GM23338 (cell line): ENCODE results near the gene DIPK1A. TPM values are rescaled to one million over a fixed set of nuclear protein-coding genes. Genes with fewer than 3 reads are reported as not detected.

Experiments
- ATAC-seq: fragments of 200-7000 bp; cut with Tn5 transposase; 3 replicates; pipeline ENCODE4 v1.9.1; 2020
- DNase-seq: peaks from one replicate; pipeline ENCODE4 v3.0.0-alpha.2; 2015; ENCODE audit warnings: low spot score
- H2AFZ ChIP-seq: fragments of 200-600 bp; sonication (generic); 2 replicates; pipeline ENCODE4 v1.8.0; 2016; ENCODE audit warnings: antibody characterized with exemption, mild to moderate bottlenecking, moderate library complexity
- H3F3A ChIP-seq: fragments of 200-600 bp; sonication (generic); replicated peaks from 2 replicates; pipeline ENCODE4 v1.8.0; 2017; ENCODE audit warnings: antibody characterized with exemption, mixed run types, low read depth
- H3K27ac ChIP-seq: fragments of 200-600 bp; sonication (generic); 2 replicates; pipeline ENCODE4 v1.6.1; 2016; ENCODE audit warnings: low read depth
- H3K27me3 ChIP-seq: fragments of 200-600 bp; sonication (generic); 2 replicates; pipeline ENCODE4 v1.8.0; 2016; ENCODE audit warnings: mild to moderate bottlenecking, mixed run types, moderate library complexity; ENCODE audit not compliant: insufficient read depth
- H3K36me3 ChIP-seq: fragments of 200-600 bp; sonication (generic); 2 replicates; pipeline ENCODE4 v1.8.0; 2016; ENCODE audit warnings: mild to moderate bottlenecking; ENCODE audit not compliant: insufficient read depth
- H3K4me1 ChIP-seq: fragments of 200-600 bp; sonication (generic); 2 replicates; pipeline ENCODE4 v1.8.0; 2016; ENCODE audit warnings: mild to moderate bottlenecking, moderate library complexity; ENCODE audit not compliant: insufficient read depth
- H3K4me2 ChIP-seq: fragments of 200-600 bp; sonication (generic); 2 replicates; pipeline ENCODE4 v1.7.1; 2017; ENCODE audit warnings: mixed run types
- H3K4me3 ChIP-seq: fragments of 200-600 bp; sonication (generic); 2 replicates; pipeline ENCODE4 v1.6.1; 2016; ENCODE audit warnings: mixed run types
- H3K79me2 ChIP-seq: fragments of 200-600 bp; sonication (generic); replicated peaks from 2 replicates; pipeline ENCODE4 v1.8.0; 2017; ENCODE audit warnings: mild to moderate bottlenecking; ENCODE audit not compliant: insufficient read depth
- H3K9me2 ChIP-seq: fragments of 200-600 bp; sonication (generic); 2 replicates; pipeline ENCODE4 v1.8.0; 2017; ENCODE audit not compliant: insufficient read depth
- H4K20me1 ChIP-seq: fragments of 200-600 bp; sonication (generic); replicated peaks from 2 replicates; pipeline ENCODE4 v1.8.0; 2017; ENCODE audit warnings: mild to moderate bottlenecking; ENCODE audit not compliant: insufficient read depth
- H3K27ac Mint-ChIP-seq: 2 replicates; pipeline ENCODE4 v1.8.0; 2020; ENCODE audit warnings: inconsistent platforms, mild to moderate bottlenecking, moderate library complexity, mixed read lengths
- H3K27me3 Mint-ChIP-seq: 3 replicates; pipeline ENCODE4 v1.8.0; 2022; ENCODE audit warnings: low read depth, mild to moderate bottlenecking, moderate library complexity, mixed read lengths, inconsistent platforms; ENCODE audit not compliant: insufficient read depth, poor library complexity
- H3K36me3 Mint-ChIP-seq: 3 replicates; pipeline ENCODE4 v1.8.0; 2021; ENCODE audit warnings: low read depth, mild to moderate bottlenecking, inconsistent platforms, moderate library complexity, mixed read lengths
- H3K4me1 Mint-ChIP-seq: 3 replicates; pipeline ENCODE4 v1.8.0; 2020; ENCODE audit warnings: mild to moderate bottlenecking, inconsistent platforms, mixed read lengths
- H3K4me3 Mint-ChIP-seq: 3 replicates; pipeline ENCODE4 v1.8.0; 2021; ENCODE audit warnings: moderate library complexity, mild to moderate bottlenecking, inconsistent platforms, mixed read lengths
- H3K9me3 Mint-ChIP-seq: 3 replicates; pipeline ENCODE4 v1.8.0; 2020; ENCODE audit warnings: moderate library complexity, mild to moderate bottlenecking, inconsistent platforms, mixed read lengths
- CREB1 ChIP-seq: fragments of 250-450 bp; sonication (Bioruptor Pico); IDR thresholded peaks from 2 replicates; pipeline ENCODE4 v1.5.0; 2020; ENCODE audit warnings: low read depth, mild to moderate bottlenecking, moderate library complexity
- EZH2 ChIP-seq: fragments of 200-600 bp; sonication (generic); IDR thresholded peaks from one replicate; pipeline ENCODE4 v1.8.0; 2017; ENCODE audit warnings: antibody characterized with exemption, mild to moderate bottlenecking, low read depth; ENCODE audit not compliant: unreplicated experiment
- EZH2phosphoT487 ChIP-seq: fragments of 200-600 bp; sonication (generic); IDR thresholded peaks from one replicate; pipeline ENCODE4 v1.8.1; 2018; ENCODE audit warnings: antibody characterized with exemption; ENCODE audit not compliant: unreplicated experiment
- JUNB ChIP-seq: IDR thresholded peaks from one replicate; pipeline ENCODE4 v1.6.1; 2016; ENCODE audit warnings: antibody characterized with exemption; ENCODE audit not compliant: unreplicated experiment
- NANOG ChIP-seq: IDR thresholded peaks from 2 replicates; pipeline ENCODE4 v1.6.1; 2016; ENCODE audit warnings: antibody characterized with exemption, borderline replicate concordance
- POLR2AphosphoS5 ChIP-seq: IDR thresholded peaks from 2 replicates; pipeline ENCODE4 v1.6.1; 2016; ENCODE audit warnings: antibody characterized with exemption, low read depth
- STAT1 ChIP-seq: IDR thresholded peaks from one replicate; pipeline ENCODE4 v1.6.1; 2016; ENCODE audit warnings: antibody characterized with exemption; ENCODE audit not compliant: unreplicated experiment
- ZNF114 ChIP-seq: fragments of 250-450 bp; sonication (Bioruptor Pico); IDR thresholded peaks from 2 replicates; pipeline ENCODE4 v1.5.0; 2020; ENCODE audit warnings: mild to moderate bottlenecking, moderate library complexity
- ZNF331 ChIP-seq: fragments of 250-450 bp; sonication (Bioruptor Pico); IDR thresholded peaks from 2 replicates; pipeline ENCODE4 v1.5.0; 2020; ENCODE audit warnings: low read depth, mild to moderate bottlenecking, moderate library complexity
- polyA plus RNA-seq: library from polyadenylated mRNA; unstranded; fragments of >200 nt; fragmentation: Nextera tagmentation; extraction: Ambion mirVana; gene quantifications from 2 replicates; pipeline ENCODE4 v1.2.1, GENCODE V29; 2016
- total RNA-seq: library from RNA; depleted of rRNA; stranded (reverse); fragments of >200 nt; shearing (Covaris generic); gene quantifications from 2 replicates; pipeline ENCODE4 v1.2.3, GENCODE V29; 2014
- TF ChIP-seq, protein P1 (sequence below): IDR thresholded peaks from one replicate; pipeline ENCODE4 v1.6.1; 2018; ENCODE audit warnings: antibody characterized with exemption; ENCODE audit not compliant: unreplicated experiment
- TF ChIP-seq, protein P2 (sequence below): fragments of 250-450 bp; sonication (Bioruptor Pico); IDR thresholded peaks from 2 replicates; pipeline ENCODE4 v1.5.0; 2020; ENCODE audit warnings: mild to moderate bottlenecking, moderate library complexity
- TF ChIP-seq, protein P3 (sequence below): IDR thresholded peaks from 2 replicates; pipeline ENCODE4 v1.6.1; 2016; ENCODE audit warnings: antibody characterized with exemption
- TF ChIP-seq, protein P4 (sequence below), 2 experiments: fragments of 200-600 bp in 1 of 2; sonication (generic) in 1 of 2; conservative IDR thresholded peaks; 2 replicates each; pipeline versions ENCODE4 v1.5.1 to v1.6.1; 2016 to 2017; ENCODE audit warnings: antibody characterized with exemption in 2 of 2, low read depth in 2 of 2, mild to moderate bottlenecking in 2 of 2, moderate library complexity in 1 of 2

Gene DIPK1A
- total and polyA plus RNA-seq, 2 experiments from 2014 or later = 4.8 to 6.1 TPM

DNA sequence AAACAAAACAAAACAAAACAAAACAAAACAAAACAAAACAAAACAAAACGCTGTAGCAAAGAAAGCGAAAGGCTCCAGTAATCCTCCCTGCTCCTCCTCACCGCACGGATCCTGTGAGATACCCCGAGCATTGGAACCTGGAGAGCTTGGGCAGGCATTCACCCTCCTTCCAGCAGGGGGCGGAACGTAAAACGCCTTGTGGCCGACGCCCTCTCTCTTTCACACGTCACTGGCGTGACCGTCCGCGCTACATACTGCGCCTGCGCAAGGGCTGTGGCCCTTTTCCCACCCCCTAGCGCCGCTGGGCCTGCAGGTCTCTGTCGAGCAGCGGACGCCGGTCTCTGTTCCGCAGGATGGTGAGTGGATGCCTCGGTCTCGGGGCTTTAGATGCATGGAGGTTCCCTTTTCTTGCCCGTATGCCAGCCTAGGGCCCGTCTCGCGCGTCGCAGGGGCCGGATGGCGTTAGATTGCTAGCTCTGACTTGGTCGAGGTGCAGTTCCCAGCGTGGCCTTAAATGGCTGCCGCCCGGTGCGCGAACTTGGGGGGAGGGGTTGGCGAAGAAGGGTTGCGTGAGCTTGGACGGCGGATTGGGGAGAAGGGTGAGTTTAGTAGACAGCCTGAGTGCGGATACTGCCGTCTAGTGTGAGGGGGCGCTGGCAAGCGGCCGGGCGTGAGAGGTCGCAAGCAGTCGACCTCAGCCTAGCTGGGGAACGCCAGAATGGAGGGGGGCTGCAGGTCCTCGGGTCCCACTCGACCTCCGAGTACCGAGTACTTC is 129.3 kb downstream of the DIPK1A start, which contains the start of gene RPL5:
TSS of gene RPL5 (plus strand) at position 279 of the 775 bp plus-strand sequence. CDS start at position 354, 75 bp downstream.
- Histone ChIP-seq H3F3A (peaks cover 21% of the 10 kb centered on the region; the same call in 1 of the 2 replicates), H3K27me3 (no peaks in the 10 kb centered on the region), H3K4me1 (peaks cover 22% of the 10 kb centered on the region), H3K4me3 (peak within 1 kb of the TSS; percentile 88), H4K20me1 (peaks cover 38% of the 10 kb centered on the region), H2AFZ (peak within 1 kb of the TSS; percentile 85), H3K4me2 (peak within 1 kb of the TSS; percentile 83), H3K27ac (peak within 1 kb of the TSS; percentile 88), H3K9me2 (no peaks in the 10 kb centered on the region), H3K36me3 (peaks cover 44% of the 10 kb centered on the region), H3K79me2 (peaks cover 51% of the 10 kb centered on the region)
- ATAC-seq (peak; percentile 92), DNase-seq (peak; percentile 99)
- peaks cover 24% of the 10 kb centered on the region for H3K27me3 Mint-ChIP-seq
- H3K4me1 Mint-ChIP-seq = peaks cover 24% of the 10 kb centered on the region
- peak within 1 kb of the TSS; percentile 100 for H3K27ac Mint-ChIP-seq
- TF ChIP-seq ZNF331 (CRISPR knock-in tag) (no peak), CREB1 (CRISPR knock-in tag) (peak; percentile 95), JUNB (no peak), POLR2AphosphoS5 (peak; percentile 100), STAT1 (no peak), ZNF114 (CRISPR knock-in tag) (no peak), EZH2phosphoT487 (no peak), NANOG (no peak), EZH2 (no peak)
- TF ChIP-seq, protein P1, sequence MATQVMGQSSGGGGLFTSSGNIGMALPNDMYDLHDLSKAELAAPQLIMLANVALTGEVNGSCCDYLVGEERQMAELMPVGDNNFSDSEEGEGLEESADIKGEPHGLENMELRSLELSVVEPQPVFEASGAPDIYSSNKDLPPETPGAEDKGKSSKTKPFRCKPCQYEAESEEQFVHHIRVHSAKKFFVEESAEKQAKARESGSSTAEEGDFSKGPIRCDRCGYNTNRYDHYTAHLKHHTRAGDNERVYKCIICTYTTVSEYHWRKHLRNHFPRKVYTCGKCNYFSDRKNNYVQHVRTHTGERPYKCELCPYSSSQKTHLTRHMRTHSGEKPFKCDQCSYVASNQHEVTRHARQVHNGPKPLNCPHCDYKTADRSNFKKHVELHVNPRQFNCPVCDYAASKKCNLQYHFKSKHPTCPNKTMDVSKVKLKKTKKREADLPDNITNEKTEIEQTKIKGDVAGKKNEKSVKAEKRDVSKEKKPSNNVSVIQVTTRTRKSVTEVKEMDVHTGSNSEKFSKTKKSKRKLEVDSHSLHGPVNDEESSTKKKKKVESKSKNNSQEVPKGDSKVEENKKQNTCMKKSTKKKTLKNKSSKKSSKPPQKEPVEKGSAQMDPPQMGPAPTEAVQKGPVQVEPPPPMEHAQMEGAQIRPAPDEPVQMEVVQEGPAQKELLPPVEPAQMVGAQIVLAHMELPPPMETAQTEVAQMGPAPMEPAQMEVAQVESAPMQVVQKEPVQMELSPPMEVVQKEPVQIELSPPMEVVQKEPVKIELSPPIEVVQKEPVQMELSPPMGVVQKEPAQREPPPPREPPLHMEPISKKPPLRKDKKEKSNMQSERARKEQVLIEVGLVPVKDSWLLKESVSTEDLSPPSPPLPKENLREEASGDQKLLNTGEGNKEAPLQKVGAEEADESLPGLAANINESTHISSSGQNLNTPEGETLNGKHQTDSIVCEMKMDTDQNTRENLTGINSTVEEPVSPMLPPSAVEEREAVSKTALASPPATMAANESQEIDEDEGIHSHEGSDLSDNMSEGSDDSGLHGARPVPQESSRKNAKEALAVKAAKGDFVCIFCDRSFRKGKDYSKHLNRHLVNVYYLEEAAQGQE = peak; percentile 47
- TF ChIP-seq, protein P2, sequence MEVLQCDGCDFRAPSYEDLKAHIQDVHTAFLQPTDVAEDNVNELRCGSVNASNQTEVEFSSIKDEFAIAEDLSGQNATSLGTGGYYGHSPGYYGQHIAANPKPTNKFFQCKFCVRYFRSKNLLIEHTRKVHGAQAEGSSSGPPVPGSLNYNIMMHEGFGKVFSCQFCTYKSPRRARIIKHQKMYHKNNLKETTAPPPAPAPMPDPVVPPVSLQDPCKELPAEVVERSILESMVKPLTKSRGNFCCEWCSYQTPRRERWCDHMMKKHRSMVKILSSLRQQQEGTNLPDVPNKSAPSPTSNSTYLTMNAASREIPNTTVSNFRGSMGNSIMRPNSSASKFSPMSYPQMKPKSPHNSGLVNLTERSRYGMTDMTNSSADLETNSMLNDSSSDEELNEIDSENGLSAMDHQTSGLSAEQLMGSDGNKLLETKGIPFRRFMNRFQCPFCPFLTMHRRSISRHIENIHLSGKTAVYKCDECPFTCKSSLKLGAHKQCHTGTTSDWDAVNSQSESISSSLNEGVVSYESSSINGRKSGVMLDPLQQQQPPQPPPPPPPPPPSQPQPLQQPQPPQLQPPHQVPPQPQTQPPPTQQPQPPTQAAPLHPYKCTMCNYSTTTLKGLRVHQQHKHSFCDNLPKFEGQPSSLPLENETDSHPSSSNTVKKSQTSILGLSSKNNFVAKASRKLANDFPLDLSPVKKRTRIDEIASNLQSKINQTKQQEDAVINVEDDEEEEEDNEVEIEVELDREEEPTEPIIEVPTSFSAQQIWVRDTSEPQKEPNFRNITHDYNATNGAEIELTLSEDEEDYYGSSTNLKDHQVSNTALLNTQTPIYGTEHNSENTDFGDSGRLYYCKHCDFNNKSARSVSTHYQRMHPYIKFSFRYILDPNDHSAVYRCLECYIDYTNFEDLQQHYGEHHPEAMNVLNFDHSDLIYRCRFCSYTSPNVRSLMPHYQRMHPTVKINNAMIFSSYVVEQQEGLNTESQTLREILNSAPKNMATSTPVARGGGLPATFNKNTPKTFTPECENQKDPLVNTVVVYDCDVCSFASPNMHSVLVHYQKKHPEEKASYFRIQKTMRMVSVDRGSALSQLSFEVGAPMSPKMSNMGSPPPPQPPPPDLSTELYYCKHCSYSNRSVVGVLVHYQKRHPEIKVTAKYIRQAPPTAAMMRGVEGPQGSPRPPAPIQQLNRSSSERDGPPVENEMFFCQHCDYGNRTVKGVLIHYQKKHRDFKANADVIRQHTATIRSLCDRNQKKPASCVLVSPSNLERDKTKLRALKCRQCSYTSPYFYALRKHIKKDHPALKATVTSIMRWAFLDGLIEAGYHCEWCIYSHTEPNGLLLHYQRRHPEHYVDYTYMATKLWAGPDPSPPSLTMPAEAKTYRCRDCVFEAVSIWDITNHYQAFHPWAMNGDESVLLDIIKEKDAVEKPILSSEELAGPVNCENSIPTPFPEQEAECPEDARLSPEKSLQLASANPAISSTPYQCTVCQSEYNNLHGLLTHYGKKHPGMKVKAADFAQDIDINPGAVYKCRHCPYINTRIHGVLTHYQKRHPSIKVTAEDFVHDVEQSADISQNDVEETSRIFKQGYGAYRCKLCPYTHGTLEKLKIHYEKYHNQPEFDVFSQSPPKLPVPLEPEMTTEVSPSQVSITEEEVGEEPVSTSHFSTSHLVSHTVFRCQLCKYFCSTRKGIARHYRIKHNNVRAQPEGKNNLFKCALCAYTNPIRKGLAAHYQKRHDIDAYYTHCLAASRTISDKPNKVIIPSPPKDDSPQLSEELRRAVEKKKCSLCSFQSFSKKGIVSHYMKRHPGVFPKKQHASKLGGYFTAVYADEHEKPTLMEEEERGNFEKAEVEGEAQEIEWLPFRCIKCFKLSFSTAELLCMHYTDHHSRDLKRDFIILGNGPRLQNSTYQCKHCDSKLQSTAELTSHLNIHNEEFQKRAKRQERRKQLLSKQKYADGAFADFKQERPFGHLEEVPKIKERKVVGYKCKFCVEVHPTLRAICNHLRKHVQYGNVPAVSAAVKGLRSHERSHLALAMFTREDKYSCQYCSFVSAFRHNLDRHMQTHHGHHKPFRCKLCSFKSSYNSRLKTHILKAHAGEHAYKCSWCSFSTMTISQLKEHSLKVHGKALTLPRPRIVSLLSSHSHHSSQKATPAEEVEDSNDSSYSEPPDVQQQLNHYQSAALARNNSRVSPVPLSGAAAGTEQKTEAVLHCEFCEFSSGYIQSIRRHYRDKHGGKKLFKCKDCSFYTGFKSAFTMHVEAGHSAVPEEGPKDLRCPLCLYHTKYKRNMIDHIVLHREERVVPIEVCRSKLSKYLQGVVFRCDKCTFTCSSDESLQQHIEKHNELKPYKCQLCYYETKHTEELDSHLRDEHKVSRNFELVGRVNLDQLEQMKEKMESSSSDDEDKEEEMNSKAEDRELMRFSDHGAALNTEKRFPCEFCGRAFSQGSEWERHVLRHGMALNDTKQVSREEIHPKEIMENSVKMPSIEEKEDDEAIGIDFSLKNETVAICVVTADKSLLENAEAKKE (CRISPR knock-in tag) = no peak
- TF ChIP-seq, protein P3, sequence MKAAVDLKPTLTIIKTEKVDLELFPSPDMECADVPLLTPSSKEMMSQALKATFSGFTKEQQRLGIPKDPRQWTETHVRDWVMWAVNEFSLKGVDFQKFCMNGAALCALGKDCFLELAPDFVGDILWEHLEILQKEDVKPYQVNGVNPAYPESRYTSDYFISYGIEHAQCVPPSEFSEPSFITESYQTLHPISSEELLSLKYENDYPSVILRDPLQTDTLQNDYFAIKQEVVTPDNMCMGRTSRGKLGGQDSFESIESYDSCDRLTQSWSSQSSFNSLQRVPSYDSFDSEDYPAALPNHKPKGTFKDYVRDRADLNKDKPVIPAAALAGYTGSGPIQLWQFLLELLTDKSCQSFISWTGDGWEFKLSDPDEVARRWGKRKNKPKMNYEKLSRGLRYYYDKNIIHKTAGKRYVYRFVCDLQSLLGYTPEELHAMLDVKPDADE = peak; percentile 87
- TF ChIP-seq, protein P4, sequence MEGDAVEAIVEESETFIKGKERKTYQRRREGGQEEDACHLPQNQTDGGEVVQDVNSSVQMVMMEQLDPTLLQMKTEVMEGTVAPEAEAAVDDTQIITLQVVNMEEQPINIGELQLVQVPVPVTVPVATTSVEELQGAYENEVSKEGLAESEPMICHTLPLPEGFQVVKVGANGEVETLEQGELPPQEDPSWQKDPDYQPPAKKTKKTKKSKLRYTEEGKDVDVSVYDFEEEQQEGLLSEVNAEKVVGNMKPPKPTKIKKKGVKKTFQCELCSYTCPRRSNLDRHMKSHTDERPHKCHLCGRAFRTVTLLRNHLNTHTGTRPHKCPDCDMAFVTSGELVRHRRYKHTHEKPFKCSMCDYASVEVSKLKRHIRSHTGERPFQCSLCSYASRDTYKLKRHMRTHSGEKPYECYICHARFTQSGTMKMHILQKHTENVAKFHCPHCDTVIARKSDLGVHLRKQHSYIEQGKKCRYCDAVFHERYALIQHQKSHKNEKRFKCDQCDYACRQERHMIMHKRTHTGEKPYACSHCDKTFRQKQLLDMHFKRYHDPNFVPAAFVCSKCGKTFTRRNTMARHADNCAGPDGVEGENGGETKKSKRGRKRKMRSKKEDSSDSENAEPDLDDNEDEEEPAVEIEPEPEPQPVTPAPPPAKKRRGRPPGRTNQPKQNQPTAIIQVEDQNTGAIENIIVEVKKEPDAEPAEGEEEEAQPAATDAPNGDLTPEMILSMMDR (conservative IDR thresholded peaks at IDR 0.05; ENCODE audit: low read depth in 2 of 2) = peak; percentile 79 to 97
- H3K9me3 Mint-ChIP-seq = no peaks in the 10 kb centered on the region
- H3K36me3 Mint-ChIP-seq = peaks cover 51% of the 10 kb centered on the region
- H3K4me3 Mint-ChIP-seq = peak within 1 kb of the TSS; percentile 98
